HG02870 (cell line): ENCODE results near the gene LRRD1.
"Not testable (repeated sequence)": the region's sequence is repeated elsewhere in the genome, so short reads cannot be mapped to it uniquely, and the experiment has no call there.

Experiments
- ATAC-seq: cut with Tn5 transposase; IDR thresholded peaks from one replicate; pipeline ENCODE4 v1.9.1; 2021; ENCODE audit warnings: mild to moderate bottlenecking, moderate library complexity; ENCODE audit not compliant: unreplicated experiment

Gene LRRD1

DNA sequence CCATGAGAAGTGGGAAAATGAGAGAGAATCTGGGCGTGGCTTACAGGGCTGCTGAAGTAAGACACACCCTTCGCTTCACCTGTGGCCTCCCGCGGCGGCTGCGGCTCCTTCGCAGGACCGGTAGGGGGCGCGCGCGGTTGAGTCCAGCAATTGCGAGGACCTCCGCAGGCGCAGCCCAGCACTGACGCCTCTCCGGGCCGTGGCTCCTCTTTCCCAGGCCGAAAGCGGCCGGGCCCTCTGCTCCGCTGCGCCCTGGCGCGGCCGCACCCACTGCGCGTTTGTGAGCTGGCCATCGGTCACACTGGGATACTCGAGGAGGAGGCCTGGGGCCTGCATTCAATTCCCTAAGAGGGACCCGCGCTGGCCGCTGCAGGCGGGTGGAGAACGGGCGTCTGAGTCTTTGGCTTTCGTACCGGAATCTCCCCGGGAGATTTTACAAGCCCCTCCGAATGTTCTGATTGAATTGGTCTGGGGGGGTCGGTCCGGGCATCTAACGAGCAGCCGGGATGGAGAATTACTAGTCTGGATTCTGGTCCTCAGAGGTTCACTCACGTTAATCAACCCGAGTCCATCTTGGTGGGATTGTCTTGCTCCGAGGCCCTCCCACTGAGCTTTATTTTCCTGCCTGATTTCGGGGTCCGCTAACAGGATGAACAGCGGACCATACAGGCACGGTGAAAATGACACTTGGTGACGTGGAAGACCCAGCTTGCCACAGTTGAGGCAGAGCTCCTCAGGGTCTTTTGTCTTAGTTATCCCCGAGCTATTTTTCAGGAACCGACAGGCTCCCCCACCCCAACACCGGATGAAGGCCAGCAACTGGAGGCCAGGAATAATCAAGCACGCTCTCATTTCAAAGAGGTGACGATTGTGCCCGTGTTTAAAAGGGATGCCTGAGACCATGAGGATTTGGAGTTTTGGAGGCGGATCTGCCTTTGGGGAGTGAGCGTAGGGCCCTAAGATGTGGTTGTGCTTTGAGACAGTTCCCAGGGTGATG, at the start of gene LRRD1:
Gene LRRD1 (minus strand): TSS at position 215 of the 997 bp plus-strand sequence. CDS start 13,940 bp downstream, outside the sequence.
- peak; percentile 99 for ATAC-seq

DNA sequence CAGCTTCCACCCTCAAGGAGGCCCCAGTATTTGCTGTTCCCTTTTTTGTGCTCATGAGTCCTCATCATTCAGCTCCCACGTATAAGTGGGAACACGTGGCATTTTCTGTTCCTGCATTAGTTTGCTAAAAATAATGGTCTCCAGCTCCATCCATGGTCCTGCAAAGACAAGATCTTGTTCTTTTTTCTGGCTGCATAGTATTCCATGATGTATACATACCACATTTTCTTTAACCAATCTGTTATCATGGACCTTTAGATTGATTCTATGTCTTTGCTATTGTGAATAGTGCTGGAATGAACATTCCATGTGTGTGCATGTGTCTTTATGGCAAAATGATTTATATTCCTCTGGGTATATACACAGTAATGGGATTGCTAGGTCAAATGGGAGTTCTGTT, 49.8 kb upstream of the LRRD1 start:
- no peak for ATAC-seq

DNA sequence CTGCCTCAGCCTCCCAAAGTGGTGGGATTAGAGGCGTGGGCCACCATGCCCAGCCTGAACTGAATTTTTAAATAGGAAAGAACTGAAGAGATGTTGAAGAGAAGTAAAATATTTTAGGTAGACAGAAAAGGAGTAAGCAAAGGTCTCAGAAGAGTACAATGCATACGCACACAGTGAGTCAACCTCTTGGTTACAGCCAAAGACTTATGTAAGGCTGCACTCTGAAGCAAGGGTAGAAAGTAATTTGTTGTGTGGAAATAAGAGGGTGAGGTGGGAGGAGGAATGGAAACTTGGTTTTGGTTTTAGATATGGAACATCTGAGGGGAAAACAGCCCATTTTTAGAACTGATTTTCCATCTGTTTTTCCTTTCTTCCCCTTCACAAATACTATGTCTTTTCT, 49.2 kb upstream of the LRRD1 start:
- no peak for ATAC-seq

DNA sequence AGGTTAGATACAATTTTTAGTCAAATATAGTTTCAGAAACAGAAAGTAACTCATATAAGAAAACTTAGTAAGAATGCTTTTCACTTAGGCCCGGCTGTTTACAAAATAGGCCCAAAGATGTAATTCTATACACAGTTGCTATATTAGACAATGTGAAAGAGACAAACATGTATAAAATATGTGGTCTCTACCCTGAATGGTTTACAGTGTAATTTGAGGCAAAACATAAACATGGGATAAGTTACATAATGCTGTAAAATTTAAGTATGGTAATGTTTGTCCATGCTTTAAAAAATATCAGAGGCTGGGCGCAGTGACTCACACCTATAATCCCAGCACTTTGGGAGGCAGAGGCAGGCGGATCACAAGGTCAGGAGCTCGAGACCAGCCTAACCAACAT, 48.0 kb upstream of the LRRD1 start:
- ATAC-seq: no peak

DNA sequence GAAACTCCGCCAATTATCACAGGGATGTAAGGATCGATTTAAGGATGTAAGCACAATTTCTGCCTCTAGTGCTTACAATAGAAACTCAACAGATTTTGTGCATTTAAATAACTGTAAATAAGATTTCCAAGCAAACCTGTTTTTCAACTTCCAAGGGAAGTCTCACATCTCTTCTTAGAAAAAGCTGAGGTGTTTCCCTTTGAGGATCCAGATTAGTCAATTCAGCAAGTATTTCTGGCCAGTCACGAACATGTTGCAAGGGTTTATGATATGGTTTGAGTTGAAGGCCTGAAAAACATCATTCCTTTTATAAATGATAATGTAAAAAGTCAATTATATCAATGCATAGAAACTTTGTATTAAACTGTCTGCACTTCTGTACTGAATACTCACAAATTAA, 42.8 kb upstream of the LRRD1 start:
- ATAC-seq: no peak

DNA sequence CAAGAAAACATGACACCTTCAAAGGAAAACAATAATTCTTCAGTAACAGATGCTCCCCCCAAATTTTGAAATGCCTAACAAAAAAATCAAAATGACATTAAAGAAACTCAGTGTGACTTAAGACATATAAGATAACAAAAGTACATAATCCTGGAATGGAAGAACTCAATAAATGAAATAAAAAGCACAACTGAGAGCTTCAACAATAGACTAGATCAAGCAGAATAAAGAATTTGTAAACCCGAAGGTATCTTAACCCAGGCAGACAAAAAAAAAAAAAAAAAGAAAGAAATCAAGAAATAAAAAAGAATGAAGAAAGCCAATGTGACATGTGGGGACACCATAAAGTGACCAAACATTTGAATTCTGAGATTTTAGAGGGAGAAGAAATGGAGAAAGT, 27.7 kb upstream of the LRRD1 start:
- ATAC-seq: no peak

DNA sequence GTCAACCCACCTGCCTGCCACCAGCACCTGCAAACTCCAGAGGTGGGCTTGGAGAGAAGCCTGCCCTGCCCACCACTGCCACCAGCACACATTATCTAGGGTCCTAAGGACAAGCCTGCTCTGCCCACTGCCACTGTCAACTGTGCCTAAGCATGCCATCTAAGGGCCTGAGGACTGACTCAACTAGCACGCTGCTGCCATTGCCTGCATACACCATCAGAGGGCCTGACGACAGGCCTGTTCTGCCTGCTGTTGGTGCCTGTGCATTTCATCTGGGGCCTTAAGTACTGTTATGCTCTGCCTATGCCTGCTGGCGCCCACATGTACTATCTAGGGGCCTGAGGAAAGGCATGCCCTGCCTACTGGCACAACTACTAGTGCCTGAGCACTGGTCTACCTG, 27.0 kb upstream of the LRRD1 start:
- ATAC-seq: no peak

DNA sequence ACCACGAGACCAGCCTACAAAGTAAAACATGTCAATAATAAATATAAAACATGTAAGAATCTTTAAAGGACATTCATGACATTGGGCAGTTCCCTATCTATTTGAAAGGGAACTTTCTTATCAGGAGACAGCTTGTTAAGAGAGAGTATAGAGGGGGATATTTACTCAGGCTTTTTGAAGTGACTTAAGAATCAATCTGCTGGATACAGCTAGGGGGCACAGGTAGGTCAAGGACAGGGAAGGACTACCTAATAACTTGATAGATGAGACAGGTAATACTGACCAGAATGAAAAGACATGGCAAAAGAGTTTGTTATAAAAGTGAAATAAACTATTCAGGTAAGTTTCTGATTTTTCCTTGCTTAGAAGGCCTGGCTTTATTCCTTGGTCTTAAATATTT, 21.8 kb upstream of the LRRD1 start:
- ATAC-seq: no peak

DNA sequence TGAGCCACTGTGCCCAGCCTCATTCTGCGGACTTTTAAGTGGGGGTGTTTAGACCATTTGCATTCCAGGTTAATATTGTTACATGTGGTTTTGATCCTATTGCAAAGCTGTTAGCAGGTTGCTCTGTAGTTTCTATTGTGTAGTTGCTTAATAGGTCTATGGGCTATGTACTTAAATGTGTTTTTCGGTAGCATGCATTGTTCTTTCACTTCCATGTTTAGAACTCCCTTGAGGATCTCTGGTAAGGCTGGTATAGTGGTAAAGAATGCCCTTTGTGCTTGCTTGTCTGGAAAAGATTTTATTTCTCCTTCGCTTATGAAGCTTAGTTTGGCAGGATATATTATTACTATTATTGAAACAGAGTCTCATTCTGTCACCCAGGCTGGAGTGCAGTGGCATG, 13.4 kb upstream of the LRRD1 start:
- ATAC-seq: no peak

DNA sequence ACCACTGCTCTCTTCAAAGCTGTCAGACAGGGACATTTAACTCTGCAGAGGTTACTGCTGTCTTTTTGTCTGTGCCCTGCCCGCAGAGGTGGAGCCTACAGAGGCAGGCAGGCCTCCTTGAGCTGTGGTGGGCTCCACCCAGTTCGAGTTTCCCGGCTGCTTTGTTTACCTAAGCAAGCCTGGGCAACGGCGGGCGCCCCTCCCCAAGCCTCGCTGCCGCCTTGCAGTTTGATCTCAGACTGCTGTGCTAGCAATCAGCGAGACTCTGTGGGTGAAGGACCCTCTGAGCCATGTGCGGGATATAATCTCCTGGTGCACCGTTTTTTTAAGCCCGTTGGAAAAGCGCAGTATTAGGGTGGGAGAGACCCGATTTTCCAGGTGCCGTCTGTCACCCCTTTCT, 10.3 kb upstream of the LRRD1 start:
- ATAC-seq: not testable (repeated sequence)

DNA sequence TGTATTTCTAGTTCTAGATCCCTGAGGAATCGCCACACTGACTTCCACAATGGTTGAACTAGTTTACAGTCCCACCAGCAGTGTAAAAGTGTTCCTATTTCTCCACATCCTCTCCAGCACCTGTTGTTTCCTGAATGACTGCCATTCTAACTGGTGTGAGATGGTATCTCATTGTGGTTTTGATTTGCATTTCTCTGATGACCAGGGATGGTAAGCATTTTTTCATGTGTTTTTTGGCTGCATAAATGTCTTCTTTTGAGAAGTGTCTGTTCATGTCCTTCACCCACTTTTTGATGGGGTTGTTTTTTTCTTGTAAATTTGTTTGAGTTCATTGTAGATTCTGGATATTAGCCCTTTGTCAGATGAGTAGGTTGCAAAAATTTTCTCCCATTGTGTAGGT, 5.4 kb upstream of the LRRD1 start:
- ATAC-seq: not testable (repeated sequence)

DNA sequence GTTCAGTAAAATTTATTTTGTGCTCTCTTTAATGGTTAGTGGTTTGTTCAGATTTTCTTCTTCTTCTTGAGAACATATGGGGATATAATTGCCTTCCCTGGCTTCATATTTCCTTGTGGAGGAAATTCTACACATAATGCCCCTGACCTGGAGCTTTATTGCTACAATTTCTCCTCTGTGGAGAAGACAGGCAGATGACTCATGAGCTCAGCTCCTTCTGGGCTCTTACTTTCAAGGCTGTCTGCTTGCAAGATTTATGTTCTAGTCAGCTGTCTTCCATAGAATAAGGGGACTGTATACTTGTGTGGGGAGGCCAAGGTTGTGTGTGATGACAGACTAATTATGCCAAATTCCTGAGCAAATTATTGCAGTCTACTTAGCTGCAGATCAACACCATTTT, 1.6 kb downstream of the LRRD1 start:
- ATAC-seq: no peak

DNA sequence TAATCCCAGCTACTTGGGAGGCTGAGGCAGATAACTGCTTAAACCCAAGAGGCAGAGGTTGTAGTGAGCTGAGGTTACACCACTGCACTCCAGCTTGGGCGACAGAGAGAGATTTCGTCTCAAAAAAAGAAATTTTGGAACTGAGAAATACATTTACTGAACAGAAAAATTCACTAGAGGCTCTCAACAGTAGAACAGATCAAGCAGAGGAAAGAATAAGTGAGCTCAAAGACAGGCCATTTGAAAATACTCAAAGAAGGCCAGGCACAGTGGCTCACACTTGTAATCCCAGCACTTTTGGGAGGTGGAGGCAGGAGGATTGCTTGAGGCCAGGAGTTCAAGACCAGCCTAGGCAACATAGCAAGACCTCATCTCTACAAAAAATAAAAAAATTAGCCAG, 9.4 kb downstream of the LRRD1 start:
- ATAC-seq: not testable (repeated sequence)

DNA sequence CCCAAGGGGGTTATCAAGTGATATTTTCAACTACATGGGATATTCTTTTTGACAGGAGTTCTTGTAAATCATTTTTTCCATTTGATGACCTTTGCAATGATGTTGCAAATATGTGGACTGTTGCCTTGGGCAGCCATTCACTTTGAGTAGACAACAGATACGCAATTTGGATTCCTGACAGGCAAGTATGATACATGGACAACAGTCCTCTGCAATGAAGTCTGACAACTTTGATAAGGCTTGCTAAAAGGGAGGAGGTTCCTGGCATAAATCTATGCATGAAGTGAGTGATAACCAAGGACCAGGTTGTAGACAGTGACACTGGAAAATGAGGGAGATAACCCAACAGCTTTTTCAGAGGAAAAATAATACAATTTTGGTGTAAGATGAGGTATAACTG, 17.7 kb downstream of the LRRD1 start:
- no peak for ATAC-seq

DNA sequence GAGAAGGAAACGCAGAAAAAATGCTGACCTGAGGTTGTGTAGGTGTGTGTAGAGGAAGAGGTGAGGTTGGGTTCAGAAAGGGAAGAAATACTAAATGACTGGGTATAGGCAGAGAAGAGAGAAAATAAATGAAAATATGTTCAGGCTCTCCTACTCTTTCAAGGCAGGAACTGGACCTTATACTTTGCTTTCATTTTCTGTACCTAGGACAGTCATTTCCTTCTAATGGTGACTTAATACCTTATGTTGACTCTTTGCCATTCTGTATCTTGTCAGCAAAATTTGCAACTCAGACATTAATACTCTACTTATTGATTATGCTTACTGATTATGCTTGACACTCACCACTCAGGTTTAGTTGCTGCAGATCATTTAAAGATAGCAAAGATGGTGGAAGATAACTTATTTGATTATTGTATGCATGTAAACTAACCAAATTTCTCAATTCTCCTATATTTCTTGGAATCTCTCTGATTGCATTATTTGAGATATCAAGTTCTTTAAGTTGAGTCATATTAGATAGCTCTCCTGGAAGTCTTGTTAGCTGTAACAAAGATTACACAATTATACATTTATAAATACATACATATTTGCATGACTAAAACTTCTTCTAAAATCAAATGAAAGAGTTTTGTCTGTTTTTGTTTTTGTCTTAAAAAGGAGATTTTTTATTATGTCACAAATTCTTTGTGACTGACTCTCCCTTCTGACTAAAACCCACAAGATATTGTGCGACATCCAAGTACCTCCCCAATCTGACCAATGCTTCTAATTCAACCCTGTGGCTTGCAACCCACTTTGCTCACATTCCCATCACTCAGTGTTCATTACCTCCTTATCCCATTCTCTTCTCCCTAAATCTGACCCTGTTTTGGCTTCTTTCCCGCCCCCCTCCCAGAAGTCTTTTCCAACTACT, 20.0 kb downstream of the LRRD1 start:
- peak; percentile 80 for ATAC-seq

DNA sequence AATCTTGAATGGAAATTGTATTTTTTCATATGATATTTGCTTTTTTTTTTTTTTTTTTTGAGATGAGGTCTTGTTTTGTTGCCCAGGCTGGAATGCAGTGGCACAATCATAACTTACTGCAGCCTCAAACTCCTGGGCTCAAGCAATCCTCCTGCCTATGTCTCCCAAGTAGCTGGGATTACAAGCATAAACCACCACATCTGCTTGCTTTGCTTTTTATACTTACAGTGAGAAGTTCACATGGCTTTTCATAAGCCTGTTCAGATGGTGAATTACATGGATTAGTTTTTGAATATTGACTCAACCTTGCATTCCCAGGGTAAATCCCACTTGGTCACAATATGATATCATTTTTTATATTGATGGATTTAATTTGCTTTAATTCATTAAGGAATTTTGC, 22.0 kb downstream of the LRRD1 start:
- no peak for ATAC-seq

DNA sequence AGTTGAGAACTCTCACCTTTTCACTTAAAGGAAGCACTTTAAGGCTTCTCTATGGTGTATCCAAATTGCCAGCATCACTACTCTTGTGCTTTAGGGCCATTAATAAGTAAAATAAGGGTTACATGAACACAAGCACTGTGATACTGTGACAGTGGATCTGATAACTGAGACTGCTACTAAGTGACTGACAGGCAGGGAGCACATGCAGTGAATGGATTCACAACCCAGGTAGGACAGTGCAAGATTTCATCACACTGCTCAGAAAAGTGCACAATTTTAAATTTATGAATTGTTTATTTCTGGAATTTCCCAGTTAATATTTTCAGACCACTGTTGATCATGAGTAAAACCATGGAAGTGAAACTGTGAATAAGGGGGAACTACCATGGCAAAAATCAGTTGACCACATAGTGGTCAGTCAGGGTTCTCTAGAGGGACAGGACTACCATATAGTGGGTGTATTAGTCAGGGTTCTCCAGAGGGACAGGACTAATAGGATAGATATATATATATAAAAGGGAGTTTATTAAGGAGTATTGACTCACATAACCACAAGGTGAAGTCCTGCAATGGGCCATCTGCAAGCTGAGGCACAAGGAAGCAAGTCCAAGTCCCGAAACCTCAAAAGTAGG, 23.7 kb downstream of the LRRD1 start:
- no peak for ATAC-seq

DNA sequence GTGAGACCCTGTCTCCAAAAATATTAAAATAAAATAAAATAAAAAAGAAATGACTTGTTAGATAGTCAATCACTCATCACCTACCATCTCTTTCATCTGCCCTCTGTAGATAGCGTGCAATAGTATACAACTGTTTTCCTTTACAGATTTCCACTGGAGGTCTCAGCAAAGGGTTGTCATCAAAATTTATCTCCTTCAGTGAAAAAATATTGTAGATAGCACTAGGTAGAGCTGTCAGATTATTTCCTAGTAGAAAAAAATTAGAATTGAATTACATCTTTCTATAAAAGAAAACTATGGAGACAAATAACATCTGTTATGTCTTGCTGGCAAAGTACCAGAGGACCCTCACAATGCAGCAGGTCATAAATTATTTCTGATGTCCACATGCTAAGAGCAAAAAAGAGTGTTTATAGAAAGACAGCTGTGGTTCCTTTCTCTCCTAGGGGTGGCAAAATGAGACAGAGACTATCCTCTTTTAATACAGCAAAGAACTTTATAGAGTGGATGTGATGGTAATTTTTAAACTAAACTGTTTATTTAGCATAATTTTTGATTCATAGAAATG, 28.4 kb downstream of the LRRD1 start:
- no peak for ATAC-seq

DNA sequence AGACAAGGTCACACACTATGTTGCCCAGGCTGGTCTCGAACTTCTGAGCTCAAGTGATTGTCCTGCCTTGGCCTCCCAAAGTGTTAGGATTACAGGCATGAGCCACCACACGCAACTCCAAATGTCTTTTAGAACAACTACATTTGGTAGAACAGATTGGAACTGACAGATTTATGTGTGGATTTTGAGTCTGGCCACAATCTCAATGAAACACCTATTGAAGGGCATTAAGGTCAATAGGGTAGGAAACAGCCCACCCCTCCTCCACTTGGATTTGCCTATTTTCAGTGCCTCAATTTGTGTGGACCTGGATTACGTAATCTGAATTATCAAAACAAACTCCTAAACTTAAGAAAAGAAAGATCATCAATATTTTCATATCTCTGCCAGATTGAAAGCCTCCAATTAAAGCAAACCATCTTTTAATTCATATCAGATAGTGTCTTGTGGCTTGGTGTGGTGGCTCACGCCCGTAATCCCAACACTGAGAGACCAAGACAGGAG, 29.2 kb downstream of the LRRD1 start:
- no peak for ATAC-seq

DNA sequence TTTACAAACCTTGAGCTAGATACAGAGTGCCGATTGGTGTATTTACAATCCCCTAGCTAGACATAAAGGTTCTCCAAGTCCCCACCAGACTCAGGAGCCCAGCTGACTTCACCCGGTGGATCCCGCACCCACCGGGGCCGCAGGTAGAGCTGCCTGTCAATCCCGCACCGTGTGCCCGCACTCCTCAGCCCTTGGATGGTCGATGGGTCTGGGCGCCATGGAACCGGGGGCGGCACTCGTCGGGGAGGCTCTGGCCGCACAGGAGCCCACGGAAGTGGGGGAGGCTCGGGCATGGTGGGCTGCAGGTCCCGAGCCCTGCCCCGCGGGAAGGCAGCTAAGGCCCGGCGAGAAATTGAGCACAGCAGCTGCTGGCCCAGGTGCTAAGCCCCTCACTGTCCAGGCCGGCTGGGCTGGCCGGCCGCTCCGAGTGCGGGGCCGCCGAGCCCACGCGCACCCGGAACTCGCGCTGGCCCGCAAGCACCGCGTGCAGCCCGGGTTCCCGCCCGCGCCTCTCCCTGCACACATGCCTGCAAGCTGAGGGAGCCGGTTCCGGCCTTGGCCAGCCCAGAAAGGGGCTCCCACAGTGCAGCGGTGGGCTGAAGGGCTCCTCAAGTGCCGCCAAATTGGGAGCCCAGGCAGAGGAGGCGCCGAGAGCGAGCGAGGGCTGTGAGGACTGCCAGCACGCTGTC, 35.6 kb downstream of the LRRD1 start:
- not testable (repeated sequence) for ATAC-seq
